HG03342 (cell line): Measurements from ENCODE around the gene P2RY14.

Experiments
- ATAC-seq: cut with Tn5 transposase; IDR thresholded peaks from one replicate; pipeline ENCODE4 v1.9.1; 2021; ENCODE audit warnings: mild to moderate bottlenecking, moderate library complexity; ENCODE audit not compliant: unreplicated experiment

Gene P2RY14

GRCh38 chr3:151218136-151218535, 60.2 kb downstream of the P2RY14 start:
- ATAC-seq: no peak

GRCh38 chr3:151216641-151217607, 61.4 kb downstream of the P2RY14 start:
- no peak for ATAC-seq

DNA sequence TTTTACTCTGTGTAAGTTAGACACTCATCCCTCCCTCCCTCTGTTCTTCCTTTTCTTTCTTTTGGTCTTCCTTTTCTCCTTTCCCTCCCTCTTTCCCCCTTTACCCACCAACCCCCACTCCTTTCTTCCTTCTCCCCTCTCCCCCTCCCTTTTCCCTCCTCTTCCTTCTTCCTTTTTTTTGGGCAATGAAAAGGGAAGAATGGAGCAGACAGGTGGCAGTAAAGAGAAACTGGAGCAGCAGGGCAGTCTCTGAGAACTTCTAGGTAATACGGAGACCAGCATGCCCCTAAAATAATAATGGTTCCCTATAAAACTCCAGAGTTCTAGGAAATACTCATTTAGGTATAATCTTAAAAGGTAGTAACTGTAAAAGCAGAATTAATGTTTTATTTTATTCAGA, 63.9 kb downstream of the P2RY14 start:
- ATAC-seq: no peak

DNA sequence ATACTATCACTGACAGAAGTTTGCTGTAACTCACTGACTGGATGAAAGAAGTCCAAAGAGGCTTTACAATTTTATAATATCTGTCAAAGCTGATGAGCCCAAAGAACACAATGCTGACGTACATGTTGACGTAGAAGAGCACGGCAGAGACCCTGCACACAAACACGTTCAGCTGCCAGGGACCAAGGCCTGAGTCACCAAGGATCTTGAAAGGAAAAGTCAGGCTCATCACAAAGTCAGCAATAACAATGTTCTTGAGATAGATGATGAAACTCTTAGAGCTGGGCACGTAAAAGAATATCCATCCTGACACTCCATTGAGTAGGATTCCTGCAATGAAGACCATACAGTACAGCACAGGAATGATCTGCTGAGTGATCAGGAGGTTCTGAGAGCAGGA, 64.5 kb downstream of the P2RY14 start:
- ATAC-seq: no peak

- no peak for ATAC-seq
Observed at GRCh38 chr3:151213151-151213550, 65.2 kb downstream of the P2RY14 start.

DNA sequence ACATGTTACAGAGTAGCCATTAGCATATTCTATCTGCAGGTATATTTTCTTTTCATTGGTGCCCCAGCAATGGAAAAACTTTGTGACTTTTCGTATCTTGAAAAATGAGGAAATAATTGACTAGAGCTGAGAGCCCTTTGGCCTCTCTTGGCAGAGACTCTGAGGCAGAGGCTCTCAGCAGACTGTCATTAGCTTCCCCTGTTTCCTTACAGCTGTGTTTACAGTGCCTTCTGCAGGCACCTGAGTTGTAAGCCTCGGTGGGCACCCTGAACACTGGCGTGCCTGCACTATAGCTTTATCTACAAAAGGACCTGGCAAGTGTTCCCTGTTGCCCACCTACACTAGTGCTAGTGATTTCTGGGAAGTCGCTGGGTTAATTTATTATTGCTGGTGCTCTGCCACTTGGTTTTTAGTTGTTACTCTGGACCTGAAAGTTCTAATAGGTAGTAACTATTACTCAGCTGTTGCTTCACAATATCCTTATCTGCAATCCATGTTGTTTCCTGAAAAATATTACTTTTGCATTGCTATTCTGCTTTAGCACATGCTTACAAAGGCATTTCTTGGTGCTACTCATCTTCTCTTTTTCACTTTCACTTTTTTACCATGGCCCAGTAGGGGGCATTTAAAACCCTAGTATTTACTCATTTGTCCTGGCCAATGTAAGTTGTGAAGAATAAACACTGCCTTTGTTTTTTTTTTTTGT, 67.5 kb downstream of the P2RY14 start:
- peak; percentile 59 for ATAC-seq

- no peak for ATAC-seq
Observed at GRCh38 chr3:151209654-151210053, 68.7 kb downstream of the P2RY14 start.

DNA sequence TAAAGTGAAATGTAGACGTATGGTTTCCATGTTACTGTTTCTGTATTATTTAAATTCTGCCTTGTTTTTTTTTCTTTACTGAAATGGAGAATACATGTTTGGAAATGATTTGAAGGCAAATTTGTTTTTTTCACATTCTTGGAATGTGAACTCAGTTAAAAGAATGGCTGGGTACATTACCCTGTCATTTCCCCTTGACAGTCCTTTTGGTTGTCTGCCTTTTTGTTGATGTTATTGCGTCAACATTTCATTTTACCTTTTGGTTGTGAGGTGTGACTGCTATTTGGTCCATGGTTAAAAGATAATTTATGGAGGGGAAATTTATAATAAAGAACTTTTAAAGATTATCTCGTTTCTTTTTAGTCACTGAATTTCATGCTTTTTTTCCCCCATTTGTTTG, 72.1 kb downstream of the P2RY14 start:
- no peak for ATAC-seq

- ATAC-seq: no peak
Observed at GRCh38 chr3:151205482-151205881, 72.9 kb downstream of the P2RY14 start.

DNA sequence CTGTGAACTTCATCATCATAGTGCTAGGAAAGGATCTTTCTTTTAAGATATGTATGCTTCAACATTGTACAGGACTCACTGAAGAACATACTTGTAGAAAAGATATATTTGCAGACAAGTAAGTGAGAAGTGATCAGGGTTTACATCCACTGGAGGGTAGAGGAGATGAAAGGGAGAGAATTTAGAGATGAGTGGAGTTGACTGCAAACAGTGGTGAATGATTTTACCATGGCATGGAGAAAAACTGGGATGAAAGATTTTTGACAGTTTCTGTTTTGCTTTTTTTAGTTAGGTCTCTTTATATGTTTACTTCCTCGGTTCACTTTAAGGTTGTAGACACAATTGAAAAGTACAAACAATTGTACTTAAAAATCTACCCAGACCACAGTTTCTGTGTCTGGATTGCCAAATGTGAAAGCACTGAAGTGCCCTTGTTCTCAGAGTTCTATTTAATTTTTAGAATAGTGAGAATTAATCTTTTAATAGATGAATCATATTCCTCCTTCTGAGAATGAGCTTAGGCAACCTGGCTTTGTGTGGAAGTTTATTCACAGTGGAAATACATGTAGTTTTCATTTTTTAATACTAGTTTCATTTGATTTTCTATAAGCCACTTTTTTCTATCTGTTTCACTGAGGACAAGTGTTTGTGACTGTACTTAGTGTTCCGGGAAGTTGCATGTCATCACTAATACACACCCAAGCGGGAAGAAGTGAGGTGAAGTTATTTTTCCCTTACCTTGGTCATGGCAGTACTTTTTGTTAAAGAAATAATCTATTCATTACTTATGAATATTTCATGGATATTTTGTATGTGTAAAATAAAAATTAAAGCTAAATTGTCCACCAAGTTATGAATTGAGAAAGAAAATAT, 73.6 kb downstream of the P2RY14 start:
- ATAC-seq: no peak

- ATAC-seq: peak; percentile 83
Observed at GRCh38 chr3:151203051-151203420, 75.3 kb downstream of the P2RY14 start, which contains the start of gene GPR171. GPR171 (minus strand) TSS chr3:151203216; CDS start chr3:151199386, 3,830 bp downstream.

GRCh38 chr3:151201051-151201730, 77.2 kb downstream of the P2RY14 start:
- ATAC-seq: no peak

DNA sequence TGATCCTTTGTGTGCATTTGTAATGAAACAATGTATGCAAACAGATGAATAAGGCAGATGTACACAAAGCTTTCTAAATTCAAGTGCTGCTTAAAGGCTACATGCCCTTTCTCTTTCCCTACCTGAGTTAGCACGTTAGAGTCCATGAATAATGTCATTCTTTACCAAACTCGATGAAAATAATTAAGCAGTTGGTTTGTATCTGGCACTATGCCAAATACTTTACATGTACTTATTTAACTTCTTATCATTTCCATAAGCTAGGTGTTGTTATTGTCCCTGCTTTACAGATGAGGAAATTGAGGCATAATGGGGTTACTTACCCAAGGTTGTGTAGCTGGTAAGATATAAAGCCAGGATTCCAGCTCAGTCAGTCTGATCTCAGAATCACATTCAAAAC, 77.8 kb downstream of the P2RY14 start:
- no peak for ATAC-seq

DNA sequence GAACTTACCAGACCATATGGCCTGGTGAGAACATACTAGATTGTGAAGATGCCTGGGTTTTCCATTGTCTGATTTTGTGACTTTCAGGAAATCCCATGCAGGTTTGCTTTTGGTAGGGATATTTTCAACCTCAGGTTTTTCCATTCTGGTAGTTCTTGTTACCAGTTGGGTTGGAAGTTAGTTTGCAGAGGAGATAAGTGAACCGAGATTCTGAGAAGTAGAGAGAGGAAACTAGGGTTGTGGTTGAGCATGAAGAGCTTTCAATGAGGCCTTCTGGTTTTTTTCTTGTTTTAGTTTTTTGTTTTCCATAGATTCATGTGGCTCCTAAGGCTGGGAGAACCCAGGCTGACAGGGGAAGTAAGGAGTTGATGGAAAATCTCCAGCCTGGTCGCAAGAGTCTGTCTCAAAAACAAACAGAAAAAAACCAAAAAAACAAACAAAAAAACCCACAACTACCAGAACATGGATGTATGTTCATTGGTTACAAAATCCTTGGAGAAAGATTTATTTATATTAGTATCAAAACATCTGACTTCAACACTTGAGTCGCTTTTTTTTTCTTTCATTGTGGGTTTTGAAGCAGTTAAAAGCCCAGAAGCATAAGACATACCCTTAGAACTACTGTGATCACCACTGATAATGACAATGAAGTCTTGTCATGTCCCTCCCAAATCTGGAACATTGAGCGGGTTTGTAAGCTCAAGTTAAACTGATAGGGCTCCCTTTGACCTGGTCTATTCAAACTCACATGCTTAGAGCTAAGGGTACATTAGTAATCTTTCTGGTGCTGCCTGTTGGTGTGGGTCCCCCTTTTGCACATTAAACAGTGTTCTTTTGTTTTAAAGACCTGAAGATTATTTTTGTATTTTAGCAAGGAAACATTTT, 78.5 kb downstream of the P2RY14 start:
- ATAC-seq: no peak

GRCh38 chr3:151198849-151199248, 79.5 kb downstream of the P2RY14 start:
- no peak for ATAC-seq

DNA sequence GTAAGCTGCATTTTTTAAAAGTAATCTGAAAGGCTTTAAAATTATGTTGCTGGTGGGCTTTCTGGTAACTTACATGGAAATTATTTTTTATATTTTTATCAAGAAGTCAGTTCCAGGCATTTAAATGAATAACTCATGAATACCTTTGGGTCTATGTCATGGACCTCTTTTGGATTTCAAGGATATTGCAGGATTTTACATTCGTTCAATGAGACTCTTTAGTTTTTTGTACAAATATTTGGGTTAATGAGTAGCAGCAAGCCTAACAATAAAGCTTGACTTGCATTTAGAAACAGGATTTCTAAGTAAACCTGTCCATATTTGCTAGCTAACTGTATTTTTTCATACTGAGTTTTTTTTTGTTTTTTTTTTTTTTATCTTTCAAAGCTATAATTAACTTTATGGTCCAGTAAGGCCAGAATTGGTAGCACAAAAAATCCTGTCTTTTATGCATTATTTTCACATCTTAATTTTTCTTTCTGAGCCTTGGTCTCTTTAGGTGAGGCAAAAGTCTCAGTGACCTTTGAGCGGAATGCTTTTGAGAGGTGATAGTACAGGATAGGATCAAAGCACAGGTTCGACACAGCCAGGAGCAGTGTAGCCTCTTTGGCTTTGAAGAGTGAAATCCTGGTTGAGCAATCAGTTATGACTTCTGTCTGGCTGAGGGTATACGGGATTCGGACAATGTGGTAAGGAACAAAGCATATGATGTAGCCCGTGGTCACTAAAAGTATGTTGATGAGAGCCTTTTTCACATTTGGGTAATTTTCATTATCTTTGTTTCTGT, 80.2 kb downstream of the P2RY14 start:
- ATAC-seq: no peak

GRCh38 chr3:151197228-151197627, 81.1 kb downstream of the P2RY14 start:
- ATAC-seq: no peak

DNA sequence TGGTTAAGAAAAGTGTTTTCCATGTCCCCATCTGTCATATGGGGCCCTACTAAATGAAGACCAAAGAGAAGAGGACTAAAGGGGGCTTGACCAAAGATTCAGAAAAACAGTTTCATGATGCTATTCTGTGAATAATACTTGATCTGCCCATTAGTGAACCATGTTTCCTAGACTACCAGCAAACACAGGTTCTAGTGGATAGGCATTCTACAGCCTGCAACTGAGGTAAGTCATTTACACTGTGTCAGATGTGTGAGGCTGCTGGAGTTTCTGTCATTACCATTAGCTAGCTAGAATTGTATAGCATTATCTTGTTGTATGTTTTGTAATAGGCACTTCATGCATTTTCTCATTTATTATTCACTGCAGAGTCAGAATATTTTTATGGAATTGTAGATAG, 81.9 kb downstream of the P2RY14 start:
- ATAC-seq: no peak

GRCh38 chr3:151195826-151196225, 82.5 kb downstream of the P2RY14 start:
- no peak for ATAC-seq
